OCI-LY7 (cell line): ENCODE results near the gene LITAFD. TPM values are rescaled to one million over a fixed set of nuclear protein-coding genes. Genes with fewer than 3 reads are reported as not detected.

ENCODE experiments used
- BruUV-seq: library from RNA; stranded (reverse); fragments of 400-500 nt; replicated peaks from 2 replicates; lab custom pipeline; 2021; lab: Mats Ljungman, UMichigan
- CTCF ChIA-PET: fragments of 300-600 bp; sonication (Branson Sonifier 250); formaldehyde crosslinking; loops from one replicate; lab custom pipeline; 2022; ENCODE audit warnings: antibody characterized with exemption; ENCODE audit not compliant: unreplicated experiment; lab: Charles Lee
- POLR2A ChIA-PET: fragments of 300-600 bp; sonication (Branson Sonifier 250); formaldehyde crosslinking; loops from one replicate; lab custom pipeline; 2022; ENCODE audit warnings: antibody characterized with exemption; lab: Charles Lee
- DNase-seq: peaks from one replicate; pipeline ENCODE4 v3.0.0-alpha.2; 2015; ENCODE audit warnings: low spot score
- H2AFZ ChIP-seq: fragments of 200-600 bp; sonication (generic), shearing (Covaris generic); 2 replicates; pipeline ENCODE4 v1.6.1; 2014; ENCODE audit warnings: mild to moderate bottlenecking, antibody characterized with exemption, low read length, moderate library complexity
- H3K27ac ChIP-seq: fragments of 200-600 bp; sonication (generic); 2 replicates; pipeline ENCODE4 v1.5.1; 2014; ENCODE audit warnings: mixed run types, low read depth, mild to moderate bottlenecking, moderate library complexity, low read length, inconsistent platforms; ENCODE audit not compliant: poor library complexity, severe bottlenecking
- H3K36me3 ChIP-seq: fragments of 200-600 bp; sonication (generic); 2 replicates; pipeline ENCODE4 v1.6.1; 2014; ENCODE audit warnings: mild to moderate bottlenecking, antibody characterized with exemption, low read length, moderate library complexity, mixed read lengths; ENCODE audit not compliant: insufficient read depth
- H3K4me1 ChIP-seq: fragments of 200-600 bp; sonication (generic); 2 replicates; pipeline ENCODE4 v1.5.1; 2014; ENCODE audit warnings: mild to moderate bottlenecking, low read length; ENCODE audit not compliant: insufficient read depth, poor library complexity, severe bottlenecking
- H3K4me2 ChIP-seq: fragments of 200-600 bp; sonication (generic); 2 replicates; pipeline ENCODE4 v1.6.1; 2014; ENCODE audit warnings: mild to moderate bottlenecking, low read length
- H3K4me3 ChIP-seq: fragments of 200-600 bp; sonication (generic); 2 replicates; pipeline ENCODE4 v1.5.1; 2014; ENCODE audit warnings: mild to moderate bottlenecking, low read depth, low read length; ENCODE audit not compliant: poor library complexity, severe bottlenecking
- H3K79me2 ChIP-seq: fragments of 200-600 bp; sonication (generic); 2 replicates; pipeline ENCODE4 v1.6.1; 2016; ENCODE audit warnings: low read depth, mild to moderate bottlenecking, low read length, moderate library complexity, mixed read lengths; ENCODE audit not compliant: insufficient read depth
- H3K9me2 ChIP-seq: fragments of 200-600 bp; sonication (generic); 2 replicates; pipeline ENCODE4 v1.6.1; 2016; ENCODE audit warnings: mild to moderate bottlenecking, low read length, mixed read lengths; ENCODE audit not compliant: insufficient read depth
- H3K9me3 ChIP-seq: fragments of 200-600 bp; sonication (generic); 2 replicates; pipeline ENCODE4 v1.6.1; 2014; ENCODE audit warnings: mild to moderate bottlenecking, mixed run types, low read length, mixed read lengths
- H4K20me1 ChIP-seq: fragments of 200-600 bp; sonication (generic); 2 replicates; pipeline ENCODE4 v1.6.1; 2014; ENCODE audit warnings: mild to moderate bottlenecking, antibody characterized with exemption, low read length, moderate library complexity, mixed read lengths; ENCODE audit not compliant: insufficient read depth
- CTCF ChIP-seq: fragments of 200-600 bp; sonication (generic); conservative IDR thresholded peaks from 2 replicates; pipeline ENCODE4 v1.5.1; 2014; ENCODE audit warnings: mild to moderate bottlenecking, antibody characterized with exemption, low read length, moderate library complexity, mixed read lengths
- EZH2phosphoT487 ChIP-seq: fragments of 200-600 bp; sonication (generic); IDR thresholded peaks from 2 replicates; pipeline ENCODE4 v1.6.1; 2018; ENCODE audit warnings: low read depth, borderline replicate concordance, mild to moderate bottlenecking, mixed run types, antibody characterized with exemption, low read length, moderate library complexity, mixed read lengths
- intact Hi-C: fragments of 100-400 bp; cut with micrococcal nuclease; formaldehyde crosslinking; loops from one replicate; pipeline ENCODE4 v1.10.0; 2022; ENCODE audit not compliant: unreplicated experiment
- total RNA-seq, 2 experiments: library from RNA; depleted of rRNA in 1 of 2; stranded (reverse); fragments of >200 nt in 1 of 2; shearing (Covaris generic) in 1 of 2; gene quantifications; 2 replicates each; pipeline ENCODE4 v1.2.3, GENCODE V29; 2014 to 2022

LITAFD gene
- total RNA-seq, 2 experiments from 2014 or later: not detected

- no peak for DNase-seq
- H3K4me3 ChIP-seq: no peak overlapping the region
- peaks cover 85% of the 10 kb centered on the region for H3K36me3 ChIP-seq
- CTCF ChIA-PET: no interaction called here
- no peak overlapping the region for H3K27ac ChIP-seq
- H3K9me3 ChIP-seq: no peaks in the 10 kb centered on the region
- TF ChIP-seq CTCF: no peak
- POLR2A ChIA-PET: interaction anchor here (0.6 kb wide), 1 partner anchor 122 kb away, joined by 4 read pairs; no protein-coding TSS in a partner anchor
- no peaks in the 10 kb centered on the region for H3K9me2 ChIP-seq
- H4K20me1 ChIP-seq: no peaks in the 10 kb centered on the region
- no TSS peak for BruUV-seq
- intact Hi-C loops: no loop called here
- H3K79me2 ChIP-seq: no peaks in the 10 kb centered on the region
- H2AFZ ChIP-seq: no peak overlapping the region
- H3K4me1 ChIP-seq: peaks cover 10% of the 10 kb centered on the region
- no peak overlapping the region for H3K4me2 ChIP-seq
Measured at GRCh38 chr16:8894736-8895334, 12.7 kb downstream of the LITAFD start.

GRCh38 chr16:8898660-8899318, 16.6 kb downstream of the LITAFD start:
- TF ChIP-seq CTCF (no peak), EZH2phosphoT487 (no peak)
- no peak overlapping the region for H3K27ac ChIP-seq
- no peak overlapping the region for H3K4me2 ChIP-seq
- no peaks in the 10 kb centered on the region for H3K4me1 ChIP-seq
- BruUV-seq: no TSS peak
- H3K9me3 ChIP-seq: no peaks in the 10 kb centered on the region
- no peaks in the 10 kb centered on the region for H4K20me1 ChIP-seq
- H3K36me3 ChIP-seq: peaks cover 91% of the 10 kb centered on the region
- H3K9me2 ChIP-seq: no peaks in the 10 kb centered on the region
- no peaks in the 10 kb centered on the region for H3K79me2 ChIP-seq
- no peak overlapping the region for H3K4me3 ChIP-seq
- POLR2A ChIA-PET: interaction anchor here (0.7 kb wide), 1 partner anchor 96 kb away, joined by 3 read pairs; no protein-coding TSS in a partner anchor
- CTCF ChIA-PET: no interaction called here
- DNase-seq: no peak
- intact Hi-C loops: no loop called here
- no peak overlapping the region for H2AFZ ChIP-seq

GRCh38 chr16:8899709-8900317, 17.7 kb downstream of the LITAFD start:
- BruUV-seq: no TSS peak

More at GRCh38 chr16:8899709-8900317, 17.7 kb downstream of the LITAFD start:
- no peaks in the 10 kb centered on the region for H3K9me3 ChIP-seq
- ChIA-PET CTCF (no interaction called here), POLR2A (interaction anchor here (1.0 kb wide), 1 partner anchor 361 kb away, joined by 3 read pairs; no protein-coding TSS in a partner anchor)
- H3K27ac ChIP-seq: no peak overlapping the region
- no peak for DNase-seq
- peaks cover 88% of the 10 kb centered on the region for H3K36me3 ChIP-seq
- H2AFZ ChIP-seq: no peak overlapping the region
- H3K4me2 ChIP-seq: no peak overlapping the region
- no peak overlapping the region for H3K4me3 ChIP-seq
- intact Hi-C loops: no loop called here
- H3K79me2 ChIP-seq: no peaks in the 10 kb centered on the region
- H3K4me1 ChIP-seq: no peaks in the 10 kb centered on the region
- H4K20me1 ChIP-seq: no peaks in the 10 kb centered on the region
- H3K9me2 ChIP-seq: no peaks in the 10 kb centered on the region
- TF ChIP-seq CTCF (peak; percentile 36), EZH2phosphoT487 (no peak)
